Stomach (tissue), 9 donors: ENCODE measurements around the gene RTKN2. TPM values are rescaled to one million over a fixed set of nuclear protein-coding genes. Genes with fewer than 3 reads are reported as not detected.
"Not testable (repeated sequence)": the region's sequence is repeated elsewhere in the genome, so short reads cannot be mapped to it uniquely, and the experiment has no call there.

Source experiments
- DNase-seq, 2 donors: peaks; one replicate each; pipeline versions ENCODE4 v3.0.0 to v3.0.0-alpha.2; 2013 to 2019
- H3K27ac ChIP-seq, 5 donors: fragments of 200-600 bp in 4 of 5; sonication (generic) in 4 of 5; one replicate each; pipeline ENCODE4 v1.5.1; 2013 to 2019; ENCODE audit warnings: mild to moderate bottlenecking in 1 of 5, moderate library complexity in 1 of 5
- H3K27me3 ChIP-seq, 3 donors: fragments of 200-600 bp; sonication (generic); one replicate each; pipeline ENCODE4 v1.5.1; 2017 to 2019; ENCODE audit warnings: mixed run types in 1 of 3
- H3K36me3 ChIP-seq, 4 donors: fragments of 200-600 bp; sonication (generic); 1 replicate in 3 of 4; 2 replicates in 1 of 4; pipeline ENCODE4 v1.5.1; 2016 to 2019
- H3K4me1 ChIP-seq, 4 donors: fragments of 200-600 bp; sonication (generic); one replicate each; pipeline ENCODE4 v1.5.1; 2016 to 2019
- H3K4me3 ChIP-seq, 4 donors: fragments of 200-600 bp; sonication (generic) in 3 of 4; one replicate each; pipeline ENCODE4 v1.5.1; 2016 to 2019; ENCODE audit warnings: mild to moderate bottlenecking in 1 of 4
- H3K9me3 ChIP-seq, 4 donors: fragments of 200-600 bp; sonication (generic); one replicate each; pipeline ENCODE4 v1.5.1; 2016 to 2019
- EP300 ChIP-seq: sonication (generic); formaldehyde crosslinking; IDR thresholded peaks from one replicate; pipeline ENCODE4 v1.6.1; 2017; ENCODE audit warnings: antibody characterized with exemption
- POLR2A ChIP-seq, 4 donors: fragments of 450-650 bp; IDR thresholded peaks; one replicate each; pipeline ENCODE4 v1.6.1; 2016; ENCODE audit warnings: antibody characterized with exemption in 4 of 4, control low read depth in 2 of 4, mild to moderate bottlenecking in 1 of 4, moderate library complexity in 1 of 4
- POLR2AphosphoS5 ChIP-seq, 3 donors: sonication (generic); formaldehyde crosslinking; IDR thresholded peaks; one replicate each; pipeline ENCODE4 v1.6.1; 2016; ENCODE audit warnings: antibody characterized with exemption in 3 of 3
- WGBS, 5 donors: extraction: QIAGEN DNeasy Blood & Tissue Kit in 3 of 5; methylation state at CpG; one replicate each; pipeline versions ENCODE4 v1.1.5 to v1.1.7; 2013 to 2018; 5-methylcytosine and 5-hydroxymethylcytosine counted together
- intact Hi-C: fragments of 100-400 bp; cut with DNase I; formaldehyde crosslinking; loops from one replicate; pipeline ENCODE4 v1.15.1; 2023; ENCODE audit warnings: low total_unique reads
- polyA plus RNA-seq, 3 donors: library from polyadenylated mRNA; stranded (reverse); fragments of 200-250 nt; gene quantifications; one replicate each; pipeline ENCODE4 v1.2.3, GENCODE V29; 2013
- total RNA-seq, 5 donors: library from RNA; depleted of rRNA; stranded (reverse); fragments of >200 nt; gene quantifications; one replicate each; pipeline versions ENCODE4 v1.1.0 to v1.2.3, GENCODE V29; 2014 to 2016
- TF ChIP-seq, protein P1 (sequence below), 7 experiments: fragments of 450-650 bp in 4 of 7; fragments of 200-600 bp in 3 of 7; sonication (generic) in 3 of 7; IDR thresholded peaks; one replicate each; pipeline ENCODE4 v1.5.1; 2016 to 2019; ENCODE audit warnings: antibody characterized with exemption in 7 of 7, control low read depth in 2 of 7, mild to moderate bottlenecking in 1 of 7
- donor health status: healthy with polysubstance abuse.
- donor health status: Bipolar disorder and iron deficiency.
- donor health status: healthy.

The RTKN2 gene
- total and polyA plus RNA-seq, 8 donors, result 0.15 to 8.4 (median 1.8) TPM; not detected in 2

- Histone ChIP-seq H3K27ac (no peak overlapping the region), H3K4me1 (no peaks in the 10 kb centered on the region), H3K27me3 (peaks cover 0 to 3% (median 0%) of the 10 kb centered on the region in 3 donors), H3K36me3 (no peaks in the 10 kb centered on the region), H3K4me3 (no peak overlapping the region), H3K9me3 (no peaks in the 10 kb centered on the region)
- no peak for DNase-seq
- intact Hi-C loops, result no loop called here
- TF ChIP-seq POLR2A (IDR thresholded peaks at IDR 0.05) (no peak), POLR2AphosphoS5 (IDR thresholded peaks at IDR 0.05) (no peak)
- TF ChIP-seq, protein P1, sequence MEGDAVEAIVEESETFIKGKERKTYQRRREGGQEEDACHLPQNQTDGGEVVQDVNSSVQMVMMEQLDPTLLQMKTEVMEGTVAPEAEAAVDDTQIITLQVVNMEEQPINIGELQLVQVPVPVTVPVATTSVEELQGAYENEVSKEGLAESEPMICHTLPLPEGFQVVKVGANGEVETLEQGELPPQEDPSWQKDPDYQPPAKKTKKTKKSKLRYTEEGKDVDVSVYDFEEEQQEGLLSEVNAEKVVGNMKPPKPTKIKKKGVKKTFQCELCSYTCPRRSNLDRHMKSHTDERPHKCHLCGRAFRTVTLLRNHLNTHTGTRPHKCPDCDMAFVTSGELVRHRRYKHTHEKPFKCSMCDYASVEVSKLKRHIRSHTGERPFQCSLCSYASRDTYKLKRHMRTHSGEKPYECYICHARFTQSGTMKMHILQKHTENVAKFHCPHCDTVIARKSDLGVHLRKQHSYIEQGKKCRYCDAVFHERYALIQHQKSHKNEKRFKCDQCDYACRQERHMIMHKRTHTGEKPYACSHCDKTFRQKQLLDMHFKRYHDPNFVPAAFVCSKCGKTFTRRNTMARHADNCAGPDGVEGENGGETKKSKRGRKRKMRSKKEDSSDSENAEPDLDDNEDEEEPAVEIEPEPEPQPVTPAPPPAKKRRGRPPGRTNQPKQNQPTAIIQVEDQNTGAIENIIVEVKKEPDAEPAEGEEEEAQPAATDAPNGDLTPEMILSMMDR (IDR thresholded peaks at IDR 0.05), result no peak
- 74 to 87% (median 78%) methylated on average over 4 of the region's 4 CpGs for WGBS, 5 donors
These were observed 34.1 kb upstream of the RTKN2 start for GRCh38 chr10:62302760-62303159.

GRCh38 chr10:62297857-62298256, 29.2 kb upstream of the RTKN2 start:
- H3K36me3 ChIP-seq, result no peaks in the 10 kb centered on the region
- H3K9me3 ChIP-seq, result no peaks in the 10 kb centered on the region
- 69 to 76% (median 70%) methylated on average over 5 of the region's 5 CpGs for WGBS, 5 donors
- no peak overlapping the region for H3K27ac ChIP-seq
- no peaks in the 10 kb centered on the region for H3K4me1 ChIP-seq
- intact Hi-C loops, result no loop called here
- H3K4me3 ChIP-seq, result no peak overlapping the region
- DNase-seq, result no peak
- no peaks in the 10 kb centered on the region for H3K27me3 ChIP-seq
- TF ChIP-seq POLR2A (IDR thresholded peaks at IDR 0.05), result no peak

DNA sequence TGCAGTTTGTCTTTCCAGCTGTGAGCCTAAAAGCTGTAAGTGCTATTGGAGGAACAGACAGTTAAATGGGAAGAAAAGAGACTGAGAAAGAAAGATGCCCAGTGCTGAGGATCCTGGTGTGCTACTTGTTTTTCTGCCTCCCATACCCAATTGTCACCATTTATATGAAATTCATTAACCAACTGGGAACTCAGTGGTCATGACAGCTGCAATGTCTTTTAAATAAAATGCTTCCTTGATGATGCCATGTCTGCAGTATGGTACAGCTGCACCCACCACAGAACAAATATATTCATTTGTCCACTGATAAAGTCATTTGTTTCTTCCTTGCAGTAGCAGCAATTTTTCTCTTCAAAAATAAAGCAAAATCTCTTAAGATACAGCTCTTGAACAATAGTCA, 15.6 kb upstream of the RTKN2 start:
- TF ChIP-seq POLR2A (IDR thresholded peaks at IDR 0.05), result no peak
- TF ChIP-seq, protein P1 (IDR thresholded peaks at IDR 0.05), result no peak
- TF ChIP-seq POLR2AphosphoS5 (IDR thresholded peaks at IDR 0.05), result no peak
- TF ChIP-seq EP300, result no peak
- Histone ChIP-seq H3K36me3 (no peaks in the 10 kb centered on the region), H3K4me1 (no peaks in the 10 kb centered on the region), H3K27me3 (no peaks in the 10 kb centered on the region), H3K4me3 (no peak overlapping the region), H3K27ac (no peak overlapping the region), H3K9me3 (no peaks in the 10 kb centered on the region)
- no peak for DNase-seq
- intact Hi-C loops, result no loop called here

- H3K4me3 ChIP-seq, intact Hi-C loops, H3K27me3 ChIP-seq, DNase-seq, H3K9me3 ChIP-seq, H3K4me1 ChIP-seq, H3K27ac ChIP-seq, H3K36me3 ChIP-seq: not testable (repeated sequence)
- 90 to 98% (median 92%) methylated on average over 24 of the region's 24 CpGs for WGBS, 5 donors
These were observed 12.7 kb upstream of the RTKN2 start for GRCh38 chr10:62281348-62281747.

GRCh38 chr10:62280392-62280791, 11.7 kb upstream of the RTKN2 start:
- DNase-seq, H3K4me1 ChIP-seq, H3K4me3 ChIP-seq, H3K9me3 ChIP-seq, H3K36me3 ChIP-seq, H3K27ac ChIP-seq, intact Hi-C loops, H3K27me3 ChIP-seq: not testable (repeated sequence)
- WGBS, 5 donors, result 90 to 98% (median 97%) methylated on average over 14 to 28 of the region's 28 CpGs

DNA sequence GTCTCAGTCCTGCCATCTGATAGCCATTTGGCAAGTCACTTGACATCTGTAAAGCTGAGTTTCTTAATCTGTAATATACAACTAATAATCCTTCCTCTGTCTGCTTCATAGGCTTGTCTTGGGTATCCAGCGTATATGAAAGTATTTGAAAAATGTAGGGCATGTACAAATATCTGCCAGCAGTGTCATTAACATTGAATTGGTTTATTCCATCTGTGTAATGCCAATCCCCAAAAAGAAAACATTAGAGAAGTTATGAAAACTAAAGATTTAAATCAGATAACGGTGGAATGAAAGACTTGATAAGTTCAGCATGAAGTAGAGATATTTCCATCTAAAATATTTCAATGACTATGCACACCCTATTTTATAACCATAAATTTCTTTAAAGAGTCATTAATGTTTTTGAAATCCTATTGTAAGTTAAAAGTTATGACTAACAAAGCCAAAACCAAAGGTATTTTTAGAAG, 9.8 kb upstream of the RTKN2 start:
- Histone ChIP-seq H3K4me1 (peaks cover 0 to 5% (median 0%) of the 10 kb centered on the region in 4 donors), H3K36me3 (no peaks in the 10 kb centered on the region), H3K9me3 (no peaks in the 10 kb centered on the region), H3K4me3 (no peak overlapping the region), H3K27me3 (no peaks in the 10 kb centered on the region), H3K27ac (no peak overlapping the region)
- WGBS, 5 donors, result 49 to 61% (median 53%) methylated on average over 2 of the region's 2 CpGs
- intact Hi-C loops, result no loop called here
- DNase-seq, result no peak
- TF ChIP-seq POLR2AphosphoS5 (IDR thresholded peaks at IDR 0.05), result no peak
- TF ChIP-seq EP300, result no peak
- TF ChIP-seq POLR2A (IDR thresholded peaks at IDR 0.05), result no peak
- TF ChIP-seq, protein P1 (IDR thresholded peaks at IDR 0.05), result no peak
